ENCODE results near the gene SDK1. TPM values are rescaled to one million over a fixed set of nuclear protein-coding genes. Genes with fewer than 3 reads are reported as not detected.

The SDK1 gene
- total RNA-seq, 1 donor from 2014 or later, result 3.9 TPM

DNA sequence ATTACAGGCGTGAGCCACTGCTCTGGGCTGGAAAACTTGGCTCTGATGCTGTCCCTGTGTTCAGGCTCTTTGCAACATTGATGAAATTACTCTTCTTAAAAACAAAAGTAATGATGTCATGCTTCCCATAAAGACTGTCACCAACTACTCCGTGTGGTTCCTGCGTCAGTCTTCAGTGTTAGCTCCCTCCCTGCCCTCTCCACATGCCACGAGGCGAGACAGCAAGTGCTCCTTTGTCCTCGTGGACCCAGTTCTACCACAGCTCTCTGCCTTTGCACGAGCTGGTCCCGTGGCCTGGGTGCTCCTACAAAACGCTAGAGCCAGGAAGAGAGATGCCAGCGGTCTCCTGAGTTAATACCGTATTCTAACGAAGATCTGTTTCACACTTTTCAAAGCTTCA, 194.5 kb downstream of the SDK1 start:
- TF ChIP-seq, protein P1, sequence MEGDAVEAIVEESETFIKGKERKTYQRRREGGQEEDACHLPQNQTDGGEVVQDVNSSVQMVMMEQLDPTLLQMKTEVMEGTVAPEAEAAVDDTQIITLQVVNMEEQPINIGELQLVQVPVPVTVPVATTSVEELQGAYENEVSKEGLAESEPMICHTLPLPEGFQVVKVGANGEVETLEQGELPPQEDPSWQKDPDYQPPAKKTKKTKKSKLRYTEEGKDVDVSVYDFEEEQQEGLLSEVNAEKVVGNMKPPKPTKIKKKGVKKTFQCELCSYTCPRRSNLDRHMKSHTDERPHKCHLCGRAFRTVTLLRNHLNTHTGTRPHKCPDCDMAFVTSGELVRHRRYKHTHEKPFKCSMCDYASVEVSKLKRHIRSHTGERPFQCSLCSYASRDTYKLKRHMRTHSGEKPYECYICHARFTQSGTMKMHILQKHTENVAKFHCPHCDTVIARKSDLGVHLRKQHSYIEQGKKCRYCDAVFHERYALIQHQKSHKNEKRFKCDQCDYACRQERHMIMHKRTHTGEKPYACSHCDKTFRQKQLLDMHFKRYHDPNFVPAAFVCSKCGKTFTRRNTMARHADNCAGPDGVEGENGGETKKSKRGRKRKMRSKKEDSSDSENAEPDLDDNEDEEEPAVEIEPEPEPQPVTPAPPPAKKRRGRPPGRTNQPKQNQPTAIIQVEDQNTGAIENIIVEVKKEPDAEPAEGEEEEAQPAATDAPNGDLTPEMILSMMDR (IDR thresholded peaks at IDR 0.05; ENCODE audit: insufficient read depth, low read length, poor library complexity, severe bottlenecking), result no peak
- Histone ChIP-seq H3K36me3 (ENCODE audit: control insufficient read depth, insufficient read depth, low read length) (no peaks in the 10 kb centered on the region), H3K27me3 (ENCODE audit: control insufficient read depth, insufficient read depth, low read length) (no peaks in the 10 kb centered on the region), H3K4me3 (ENCODE audit: low read depth, low read length) (no peak overlapping the region)
- no peak for DNase-seq (ENCODE audit: low read depth)

GRCh38 chr7:3495954-3496353, 194.9 kb downstream of the SDK1 start:
- no peaks in the 10 kb centered on the region for H3K36me3 ChIP-seq (ENCODE audit: control insufficient read depth, insufficient read depth, low read length)
- DNase-seq (ENCODE audit: low read depth), result no peak
- H3K4me3 ChIP-seq (ENCODE audit: low read depth, low read length), result no peak overlapping the region
- H3K27me3 ChIP-seq (ENCODE audit: control insufficient read depth, insufficient read depth, low read length), result no peaks in the 10 kb centered on the region
- TF ChIP-seq, protein P1 (IDR thresholded peaks at IDR 0.05; ENCODE audit: insufficient read depth, low read length, poor library complexity, severe bottlenecking), result no peak

DNA sequence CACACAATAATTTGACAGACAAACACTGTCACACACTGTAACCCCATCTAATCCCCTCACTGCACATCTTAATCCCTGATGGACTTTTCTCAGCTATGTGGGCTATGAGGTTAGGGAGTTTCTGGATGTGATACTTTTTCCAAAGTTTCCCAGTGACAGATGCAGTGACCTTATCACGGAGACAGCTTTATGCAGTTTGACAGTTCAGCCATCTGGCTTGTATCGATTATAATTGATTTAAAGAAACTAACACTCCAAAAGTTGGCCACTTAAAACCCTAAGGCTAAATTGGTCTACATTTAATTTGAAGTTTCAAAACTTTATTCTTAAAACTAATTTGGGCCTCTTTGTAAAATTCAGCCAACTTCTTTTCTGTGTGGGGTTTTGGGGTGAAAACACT, 196.7 kb downstream of the SDK1 start:
- Histone ChIP-seq H3K27me3 (ENCODE audit: control insufficient read depth, insufficient read depth, low read length) (no peaks in the 10 kb centered on the region), H3K36me3 (ENCODE audit: control insufficient read depth, insufficient read depth, low read length) (no peaks in the 10 kb centered on the region), H3K4me3 (ENCODE audit: low read depth, low read length) (no peak overlapping the region)
- TF ChIP-seq, protein P1 (IDR thresholded peaks at IDR 0.05; ENCODE audit: insufficient read depth, low read length, poor library complexity, severe bottlenecking), result no peak
- no peak for DNase-seq (ENCODE audit: low read depth)

GRCh38 chr7:3501671-3502070, 200.6 kb downstream of the SDK1 start:
- Histone ChIP-seq H3K36me3 (ENCODE audit: control insufficient read depth, insufficient read depth, low read length) (no peaks in the 10 kb centered on the region), H3K27me3 (ENCODE audit: control insufficient read depth, insufficient read depth, low read length) (no peaks in the 10 kb centered on the region), H3K4me3 (ENCODE audit: low read depth, low read length) (no peak overlapping the region)
- TF ChIP-seq, protein P1 (IDR thresholded peaks at IDR 0.05; ENCODE audit: insufficient read depth, low read length, poor library complexity, severe bottlenecking), result no peak
- DNase-seq (ENCODE audit: low read depth), result no peak

DNA sequence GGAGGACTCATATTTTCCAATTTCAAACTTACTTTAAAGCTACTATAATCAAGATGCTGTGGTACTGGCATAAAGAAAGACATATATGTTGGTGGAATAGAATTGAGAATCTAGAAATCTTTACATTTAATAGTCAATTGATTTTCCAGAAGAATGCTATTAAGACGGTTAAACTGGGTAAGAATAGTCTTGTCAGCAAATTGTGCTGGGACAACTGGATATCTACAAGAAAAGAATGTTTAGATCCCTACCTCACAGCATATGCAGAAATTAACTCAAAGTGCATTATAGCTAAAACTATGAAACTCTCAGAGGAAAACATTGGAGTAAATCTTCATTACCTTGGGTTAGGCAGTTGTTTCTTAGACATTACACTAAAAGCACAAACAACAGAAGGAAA, 203.3 kb downstream of the SDK1 start:
- Histone ChIP-seq H3K27me3 (ENCODE audit: control insufficient read depth, insufficient read depth, low read length) (no peaks in the 10 kb centered on the region), H3K36me3 (ENCODE audit: control insufficient read depth, insufficient read depth, low read length) (no peaks in the 10 kb centered on the region), H3K4me3 (ENCODE audit: low read depth, low read length) (no peak overlapping the region)
- no peak for DNase-seq (ENCODE audit: low read depth)
- TF ChIP-seq, protein P1 (IDR thresholded peaks at IDR 0.05; ENCODE audit: insufficient read depth, low read length, poor library complexity, severe bottlenecking), result no peak

Data from kidney epithelial cell (primary cell).